ENCODE results near the gene KRT78.

GRCh38 chr12:52798671-52799504 lies 49.9 kb downstream of the KRT78 start:
- TF ChIP-seq ELF4 (IDR thresholded peaks at IDR 0.05): no peak
- no peak for TF ChIP-seq ZNF384 (IDR thresholded peaks at IDR 0.05)
- no peak for TF ChIP-seq SP1 (IDR thresholded peaks at IDR 0.05)
- TF ChIP-seq BHLHE40 (IDR thresholded peaks at IDR 0.05; ENCODE audit: borderline replicate concordance): no peak
- TF ChIP-seq SUZ12 (IDR thresholded peaks at IDR 0.05): no peak
- no peak for TF ChIP-seq CTBP1 (IDR thresholded peaks at IDR 0.05; ENCODE audit: borderline replicate concordance)
- no peak for TF ChIP-seq HDGF (IDR thresholded peaks at IDR 0.05; ENCODE audit: borderline replicate concordance)
- TF ChIP-seq NFRKB (IDR thresholded peaks at IDR 0.05): no peak
- no peak for TF ChIP-seq FOXM1 (IDR thresholded peaks at IDR 0.05; ENCODE audit: borderline replicate concordance)
